ENCODE results near the gene INSR.
A peak's percentile ranks its signal among the peaks of the same experiment; 100 is the strongest.
"Not testable (repeated sequence)": the region's sequence is repeated elsewhere in the genome, so short reads cannot be mapped to it uniquely, and the experiment has no call there.

INSR gene
- total RNA-seq, result 1.6 to 5.4 reads per million in 2 donors

DNA sequence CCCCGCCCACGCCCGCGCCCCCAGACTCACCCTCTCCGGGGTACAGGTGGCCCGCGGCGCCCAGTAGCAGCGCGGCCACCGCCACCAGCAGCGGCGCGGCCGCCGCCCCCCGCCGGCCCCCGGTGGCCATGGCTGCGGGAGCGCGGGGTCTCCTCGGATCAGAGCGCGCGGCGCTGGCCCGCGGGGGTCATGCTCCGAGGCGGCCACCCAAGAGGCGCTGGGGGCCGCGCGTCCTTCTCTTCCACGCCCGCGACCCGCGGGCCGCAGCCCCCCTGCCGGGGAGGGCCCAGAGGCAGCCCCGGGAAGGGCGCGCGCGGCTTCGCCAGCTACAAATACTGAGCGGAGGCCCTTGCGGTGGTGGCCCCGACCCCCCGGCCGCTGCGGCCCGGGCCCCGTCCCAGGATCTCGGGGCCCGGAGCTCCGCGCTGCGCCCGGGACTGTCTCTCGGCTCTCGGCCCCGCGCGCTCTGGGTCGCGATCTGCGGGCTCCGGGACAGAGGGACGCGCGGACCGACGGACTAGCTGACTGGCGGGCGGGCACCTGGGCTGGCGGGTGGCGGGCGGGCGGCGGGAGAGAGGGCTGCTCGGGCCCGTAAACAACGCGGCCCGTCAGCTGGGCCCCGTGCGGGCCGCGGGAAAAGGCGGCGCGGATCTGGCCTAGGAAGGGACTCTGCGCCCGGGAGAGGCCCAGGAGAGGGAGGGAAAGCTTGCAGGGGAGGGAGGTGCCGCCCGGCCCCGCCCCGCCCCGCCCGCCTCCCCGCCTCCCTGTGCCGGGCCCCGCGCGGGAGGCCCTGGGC, at the start of gene INSR:
TSS of gene INSR (minus strand) at position 653 of the 796 bp plus-strand sequence. CDS start at position 130, 523 bp downstream.
- peak in 4 of 5 experiments; percentile 6 to 64 (median 38) for DNase-seq

DNA sequence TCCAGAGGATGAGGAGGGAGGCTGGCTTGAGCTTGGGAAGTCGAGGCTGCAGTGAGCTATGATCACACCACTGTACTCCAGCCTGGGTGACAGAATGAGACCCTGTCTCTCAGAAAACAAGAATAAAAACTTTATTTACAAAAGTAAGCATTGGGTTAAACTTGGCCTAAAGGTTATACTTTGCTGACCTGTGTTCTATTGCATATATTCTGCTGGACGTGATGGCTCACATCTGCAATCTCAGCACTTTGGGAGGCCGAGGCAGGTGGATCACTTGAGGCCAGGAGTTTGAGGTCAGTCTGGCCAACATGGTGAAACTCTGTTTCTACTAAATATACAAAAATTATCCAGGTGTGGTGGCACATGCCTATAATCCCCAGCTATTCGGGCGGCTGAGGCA, 47.9 kb upstream of the INSR start:
- DNase-seq, result no peak

- peak; percentile 62 to 82 (median 71) for DNase-seq
These were observed 47.0 kb upstream of the INSR start for GRCh38 chr19:7340959-7341837.

- peak in 2 of 5 experiments; percentile 16 to 67 for DNase-seq
These were observed 43.4 kb upstream of the INSR start for GRCh38 chr19:7337380-7338194.

- no peak for DNase-seq
These were observed 42.2 kb upstream of the INSR start for GRCh38 chr19:7336321-7336973.

GRCh38 chr19:7333198-7334118, 39.2 kb upstream of the INSR start:
- no peak for DNase-seq

DNA sequence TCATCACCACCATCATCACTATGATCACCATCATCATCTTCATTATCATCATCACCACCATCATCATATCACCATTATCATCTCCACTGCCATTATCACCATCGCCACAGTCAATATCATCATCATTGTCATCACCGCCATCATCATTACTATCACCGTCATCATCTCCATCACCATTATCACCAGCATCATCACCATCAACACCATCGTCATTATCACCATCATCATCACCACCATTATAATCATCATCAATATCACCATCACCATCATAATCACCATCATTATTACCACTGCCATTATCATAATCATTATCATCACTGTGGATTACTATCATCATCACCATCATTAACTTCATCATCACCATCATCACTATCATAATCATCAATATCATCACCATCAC, 37.2 kb upstream of the INSR start:
- no peak for DNase-seq

DNA sequence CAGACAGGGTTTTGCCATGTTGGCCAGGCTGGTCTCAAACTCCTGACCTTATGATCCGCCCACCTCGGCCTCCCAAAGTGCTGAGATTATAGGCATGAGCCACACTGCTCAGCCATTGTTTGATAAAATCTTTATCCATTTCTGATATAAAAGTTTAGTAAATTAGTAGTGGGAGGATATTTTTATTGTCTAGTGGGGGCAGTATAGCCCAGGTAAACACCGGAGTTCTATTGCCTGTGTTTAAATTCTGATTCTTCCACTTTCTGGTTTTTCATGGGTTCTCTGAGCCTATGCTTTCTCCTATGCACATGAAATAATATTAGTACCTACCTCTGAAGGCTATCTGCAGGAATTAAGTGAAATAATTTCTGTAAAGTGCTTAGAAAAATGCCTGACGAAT, 34.4 kb upstream of the INSR start:
- DNase-seq, result no peak

DNA sequence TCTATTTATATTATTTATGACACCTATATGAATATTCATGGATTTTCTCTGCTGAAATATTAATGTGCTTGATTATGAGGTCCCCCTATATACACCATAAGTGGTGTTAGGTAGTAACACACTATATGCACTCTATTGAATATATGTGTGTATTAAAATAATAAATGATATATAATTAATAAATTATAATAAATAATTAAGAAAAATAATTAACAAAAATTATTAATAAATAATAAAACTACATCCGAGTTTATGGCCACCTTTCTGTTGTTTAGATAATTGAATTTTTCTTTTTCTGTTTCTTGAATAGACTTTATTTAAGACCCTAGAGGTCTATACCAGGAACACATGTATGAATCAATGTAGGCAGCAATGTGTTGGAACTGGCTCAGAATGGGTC, 33.6 kb upstream of the INSR start:
- no peak for DNase-seq

DNA sequence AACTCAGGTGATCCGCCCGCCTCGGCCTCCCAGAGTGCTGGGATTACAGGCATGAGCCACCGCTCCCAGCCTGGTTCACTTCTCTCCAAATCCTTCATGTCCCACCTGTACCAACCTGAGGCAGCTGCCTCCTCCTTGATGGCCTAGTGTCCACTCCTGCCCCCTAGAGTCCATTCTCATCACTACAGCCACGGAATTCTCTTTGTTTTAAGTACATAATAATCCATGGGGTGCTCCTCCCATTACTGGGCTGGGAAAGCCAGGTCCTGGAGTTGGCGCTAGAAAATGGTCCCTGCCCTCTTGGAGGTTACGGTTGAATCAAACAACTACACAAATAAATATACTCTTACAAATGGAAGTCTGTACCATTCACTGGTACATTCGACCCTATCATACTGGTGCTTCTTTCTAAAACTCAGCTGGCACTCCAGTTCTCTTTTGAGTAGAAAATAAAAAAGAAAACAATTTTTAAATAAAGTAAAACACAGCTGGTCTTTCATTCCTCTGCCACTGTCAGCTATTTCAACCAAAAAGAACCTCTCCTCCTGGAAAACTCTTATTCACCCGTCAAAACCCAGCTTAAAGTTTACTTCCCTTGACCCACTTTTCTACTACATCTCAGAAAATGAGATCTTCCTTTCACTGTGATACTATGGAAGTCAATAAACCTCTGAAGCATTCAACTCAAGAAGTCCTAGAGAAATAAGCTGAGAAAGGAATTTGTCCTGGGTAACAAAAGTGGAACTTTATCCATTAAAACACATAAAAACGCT, 32.1 kb upstream of the INSR start:
- peak in 2 of 5 experiments; percentile 14 to 26 for DNase-seq

GRCh38 chr19:7318176-7318575, 24.0 kb upstream of the INSR start:
- DNase-seq, result no peak

GRCh38 chr19:7312816-7313215, 18.6 kb upstream of the INSR start:
- DNase-seq, result no peak

- no peak for DNase-seq
These were observed 17.7 kb upstream of the INSR start for GRCh38 chr19:7311911-7312310.

DNA sequence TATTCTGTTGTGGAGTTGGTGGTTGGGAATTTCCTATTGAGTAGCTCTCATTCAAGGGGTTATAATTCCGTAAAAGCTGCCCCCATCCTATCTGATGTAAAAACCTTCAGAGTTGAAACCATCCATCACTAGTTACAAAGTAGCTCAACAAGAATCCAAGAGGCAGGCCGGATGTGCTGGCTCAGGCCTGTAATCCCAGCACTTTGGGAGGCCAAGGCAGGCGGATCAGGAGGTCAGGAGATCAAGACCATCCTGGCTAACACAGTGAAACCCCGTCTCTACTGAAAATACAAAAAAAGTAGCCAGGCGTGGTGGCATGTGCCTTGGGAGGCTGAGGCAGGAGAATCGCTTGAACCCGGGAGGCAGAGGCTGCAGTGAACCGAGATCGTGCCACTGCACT, 14.1 kb upstream of the INSR start:
- not testable (repeated sequence) for DNase-seq

DNA sequence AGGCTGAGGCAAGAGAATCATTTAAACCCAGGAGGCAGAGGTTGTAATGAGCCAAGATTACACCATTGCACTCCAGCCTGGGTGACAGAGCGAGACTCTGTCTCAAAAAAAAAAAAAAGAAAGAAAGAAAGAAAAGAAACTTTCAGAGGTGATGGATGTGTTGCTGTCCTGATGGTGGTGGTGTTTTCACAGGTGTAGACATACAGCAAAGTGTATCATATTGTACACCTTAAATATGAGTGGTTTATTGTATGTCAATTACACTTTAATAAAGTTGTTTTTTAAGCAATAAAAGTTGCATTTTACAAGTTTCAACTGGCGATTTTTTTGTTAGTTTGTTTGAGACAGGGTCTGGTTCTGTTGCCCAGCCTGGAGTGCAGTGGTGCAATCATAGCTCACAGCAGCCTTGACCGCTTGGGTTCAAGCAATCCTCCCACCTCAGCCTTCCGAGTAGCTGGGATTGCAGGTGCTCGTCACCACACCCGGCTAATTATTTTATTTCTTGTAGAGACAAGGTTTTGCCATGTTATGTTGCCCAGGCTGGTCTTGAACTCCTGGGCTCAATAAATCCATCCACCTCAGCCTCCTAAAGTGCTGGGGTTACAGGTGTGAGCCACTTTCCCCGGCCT, 13.5 kb upstream of the INSR start:
- DNase-seq, result no peak

- DNase-seq, result no peak
These were observed 10.0 kb upstream of the INSR start for GRCh38 chr19:7304200-7304599.

- no peak for DNase-seq
These were observed 9.3 kb upstream of the INSR start for GRCh38 chr19:7303470-7303869.

- DNase-seq, result no peak
These were observed 7.3 kb upstream of the INSR start for GRCh38 chr19:7301525-7301924.

GRCh38 chr19:7297742-7298141, 3.5 kb upstream of the INSR start:
- no peak for DNase-seq

Measured in T-helper 2 cell (primary cell).